H4 (cell line): ENCODE measurements around the gene GC. TPM values are rescaled to one million over a fixed set of nuclear protein-coding genes. Genes with fewer than 3 reads are reported as not detected.
"Not testable (repeated sequence)": the region's sequence is repeated elsewhere in the genome, so short reads cannot be mapped to it uniquely, and the experiment has no call there.

ENCODE experiments used
- DNase-seq: peaks from one replicate; pipeline ENCODE4 v3.0.0-alpha.2; 2015; ENCODE audit warnings: low spot score
- total RNA-seq: library from RNA; depleted of rRNA; stranded (reverse); fragments of >200 nt; shearing (Covaris generic); gene quantifications from 2 replicates; pipeline ENCODE4 v1.2.3, GENCODE V29; 2014

The GC gene
- total RNA-seq, 1 experiment from 2014 or later = not detected

GRCh38 chr4:71765821-71766383 is 18.0 kb downstream of the GC start:
- no peak for DNase-seq

GRCh38 chr4:71765350-71765749 is 18.5 kb downstream of the GC start:
- peak; percentile 49 for DNase-seq

- no peak for DNase-seq
Observed at GRCh38 chr4:71752383-71753042, 31.4 kb downstream of the GC start.

- DNase-seq = no peak
Observed at GRCh38 chr4:71749008-71749594, 34.8 kb downstream of the GC start.

GRCh38 chr4:71746379-71746778 is 37.5 kb downstream of the GC start:
- DNase-seq = no peak

- not testable (repeated sequence) for DNase-seq
Observed at GRCh38 chr4:71738782-71739181, 45.1 kb downstream of the GC start.

- DNase-seq = peak; percentile 51
Observed at GRCh38 chr4:71732706-71733105, 51.2 kb downstream of the GC start.

GRCh38 chr4:71732066-71732465 is 51.8 kb downstream of the GC start:
- no peak for DNase-seq

GRCh38 chr4:71729856-71730255 is 54.0 kb downstream of the GC start:
- no peak for DNase-seq

- peak; percentile 38 for DNase-seq
Observed at GRCh38 chr4:71713611-71714203, 70.2 kb downstream of the GC start.

- DNase-seq = no peak
Observed at GRCh38 chr4:71711985-71712348, 71.9 kb downstream of the GC start.

GRCh38 chr4:71711044-71711984 is 72.6 kb downstream of the GC start:
- no peak for DNase-seq

- peak; percentile 11 for DNase-seq
Observed at GRCh38 chr4:71709961-71710360, 73.9 kb downstream of the GC start.

GRCh38 chr4:71698141-71698540 is 85.7 kb downstream of the GC start:
- DNase-seq = no peak

- no peak for DNase-seq
Observed at GRCh38 chr4:71697031-71697430, 86.8 kb downstream of the GC start.

GRCh38 chr4:71694961-71695360 is 88.9 kb downstream of the GC start:
- DNase-seq = no peak

GRCh38 chr4:71692963-71693362 is 90.9 kb downstream of the GC start:
- no peak for DNase-seq

- no peak for DNase-seq
Observed at GRCh38 chr4:71692198-71692597, 91.7 kb downstream of the GC start.
